Naive B cell (primary cell): ENCODE measurements around the gene NPY4R. TPM values are rescaled to one million over a fixed set of nuclear protein-coding genes. Genes with fewer than 3 reads are reported as not detected.
"Not testable (repeated sequence)": the region's sequence is repeated elsewhere in the genome, so short reads cannot be mapped to it uniquely, and the experiment has no call there.

ENCODE experiments used
- ATAC-seq, 2 donors: fragments of 150-1000 bp; cut with Tn5 transposase; 2 replicates each; pipeline ENCODE4 v1.10.0; 2021; ENCODE audit warnings: low read depth in 2 of 2, mild to moderate bottlenecking in 2 of 2, moderate library complexity in 2 of 2
- DNase-seq: peaks from one replicate; pipeline ENCODE4 v3.0.0; 2022
- H3K27ac Mint-ChIP-seq, 6 donors: one replicate each; pipeline ENCODE4 v1.8.0; 2020 to 2022; ENCODE audit warnings: mild to moderate bottlenecking in 6 of 6, mixed read lengths in 6 of 6, moderate library complexity in 5 of 6, inconsistent platforms in 2 of 6
- H3K27me3 Mint-ChIP-seq, 3 donors: one replicate each; pipeline ENCODE4 v1.8.0; 2021 to 2022; ENCODE audit warnings: mixed read lengths in 3 of 3, mild to moderate bottlenecking in 1 of 3
- H3K36me3 Mint-ChIP-seq, 2 donors: one replicate each; pipeline ENCODE4 v1.8.0; 2020 to 2022; ENCODE audit warnings: mixed read lengths in 2 of 2, inconsistent platforms in 1 of 2, mild to moderate bottlenecking in 1 of 2
- H3K4me1 Mint-ChIP-seq, 3 donors: one replicate each; pipeline ENCODE4 v1.8.0; 2020 to 2022; ENCODE audit warnings: mixed read lengths in 3 of 3, inconsistent platforms in 1 of 3, mild to moderate bottlenecking in 1 of 3, moderate library complexity in 1 of 3
- H3K4me3 Mint-ChIP-seq, 8 donors: one replicate each; pipeline ENCODE4 v1.8.0; 2020 to 2022; ENCODE audit warnings: mild to moderate bottlenecking in 8 of 8, mixed read lengths in 8 of 8, moderate library complexity in 8 of 8, inconsistent platforms in 2 of 8
- H3K9me3 Mint-ChIP-seq, 7 donors: one replicate each; pipeline ENCODE4 v1.8.0; 2020 to 2022; ENCODE audit warnings: mixed read lengths in 7 of 7, mild to moderate bottlenecking in 5 of 7, inconsistent platforms in 2 of 7, moderate library complexity in 1 of 7
- polyA plus RNA-seq, 6 donors: library from polyadenylated mRNA; unstranded; fragments of 300-500 nt; fragmentation: Illumina TruSeq; gene quantifications; one replicate each; pipeline ENCODE4 v1.2.3, GENCODE V29; 2021; ENCODE audit warnings: low read depth in 6 of 6

NPY4R gene, protein sequence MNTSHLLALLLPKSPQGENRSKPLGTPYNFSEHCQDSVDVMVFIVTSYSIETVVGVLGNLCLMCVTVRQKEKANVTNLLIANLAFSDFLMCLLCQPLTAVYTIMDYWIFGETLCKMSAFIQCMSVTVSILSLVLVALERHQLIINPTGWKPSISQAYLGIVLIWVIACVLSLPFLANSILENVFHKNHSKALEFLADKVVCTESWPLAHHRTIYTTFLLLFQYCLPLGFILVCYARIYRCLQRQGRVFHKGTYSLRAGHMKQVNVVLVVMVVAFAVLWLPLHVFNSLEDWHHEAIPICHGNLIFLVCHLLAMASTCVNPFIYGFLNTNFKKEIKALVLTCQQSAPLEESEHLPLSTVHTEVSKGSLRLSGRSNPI
- polyA plus RNA-seq, result not detected

- not testable (repeated sequence) for ATAC-seq, H3K27ac Mint-ChIP-seq, H3K4me1 Mint-ChIP-seq, H3K27me3 Mint-ChIP-seq, H3K9me3 Mint-ChIP-seq, DNase-seq, H3K4me3 Mint-ChIP-seq, H3K36me3 Mint-ChIP-seq
Measured at GRCh38 chr10:46465765-46466164, at the start of gene NPY4R. TSS of gene NPY4R (minus strand) at chr10:46465958. CDS start at chr10:46462635, 3,323 bp downstream.

- H3K36me3 Mint-ChIP-seq, result no peaks in the 10 kb centered on the region
- no peak overlapping the region for H3K4me3 Mint-ChIP-seq
- ATAC-seq, result no peak
- no peaks in the 10 kb centered on the region for H3K9me3 Mint-ChIP-seq
- H3K4me1 Mint-ChIP-seq, result no peaks in the 10 kb centered on the region
- peaks cover 4 to 9% (median 5%) of the 10 kb centered on the region in 3 donors for H3K27me3 Mint-ChIP-seq
- H3K27ac Mint-ChIP-seq, result no peak overlapping the region
- no peak for DNase-seq
Measured at GRCh38 chr10:46515366-46515765, 49.6 kb upstream of the NPY4R start.

- Mint-ChIP-seq H3K36me3 (no peaks in the 10 kb centered on the region), H3K27me3 (peaks cover 4 to 9% (median 5%) of the 10 kb centered on the region in 3 donors), H3K4me1 (no peaks in the 10 kb centered on the region), H3K27ac (no peak overlapping the region), H3K4me3 (no peak overlapping the region), H3K9me3 (no peaks in the 10 kb centered on the region)
- ATAC-seq (no peak), DNase-seq (no peak)
Measured at GRCh38 chr10:46514899-46515298, 49.1 kb upstream of the NPY4R start.

DNA sequence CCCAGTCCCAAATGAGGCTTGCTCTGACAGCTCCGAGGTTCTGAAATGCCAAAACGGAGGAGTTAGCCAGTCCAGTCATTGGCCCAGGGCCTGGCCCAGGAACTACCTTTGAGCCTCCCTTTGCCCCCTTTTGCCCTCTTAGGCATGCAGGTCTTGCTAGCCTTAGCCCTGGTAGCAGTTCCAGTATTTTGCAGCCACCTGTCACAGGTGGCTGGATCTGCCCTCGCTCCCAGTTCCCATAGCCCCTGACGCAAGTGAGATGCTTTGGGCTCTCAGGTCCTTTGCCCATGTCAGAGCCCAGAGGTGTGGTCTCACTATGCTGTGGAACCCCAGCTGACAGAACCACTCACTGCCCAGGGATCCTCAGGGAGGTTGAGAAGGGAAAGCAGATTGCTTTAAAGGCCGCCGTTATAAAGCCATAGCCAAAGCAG lies 48.7 kb upstream of the NPY4R start:
- Mint-ChIP-seq H3K4me1 (no peaks in the 10 kb centered on the region), H3K9me3 (no peaks in the 10 kb centered on the region), H3K27ac (no peak overlapping the region), H3K27me3 (peaks cover 4 to 9% (median 5%) of the 10 kb centered on the region in 3 donors), H3K36me3 (no peaks in the 10 kb centered on the region), H3K4me3 (no peak overlapping the region)
- ATAC-seq, result no peak
- DNase-seq, result no peak

- H3K27me3 Mint-ChIP-seq, ATAC-seq, DNase-seq, H3K9me3 Mint-ChIP-seq, H3K4me1 Mint-ChIP-seq, H3K27ac Mint-ChIP-seq, H3K36me3 Mint-ChIP-seq, H3K4me3 Mint-ChIP-seq: not testable (repeated sequence)
Measured at GRCh38 chr10:46513333-46513732, 47.6 kb upstream of the NPY4R start.

DNA sequence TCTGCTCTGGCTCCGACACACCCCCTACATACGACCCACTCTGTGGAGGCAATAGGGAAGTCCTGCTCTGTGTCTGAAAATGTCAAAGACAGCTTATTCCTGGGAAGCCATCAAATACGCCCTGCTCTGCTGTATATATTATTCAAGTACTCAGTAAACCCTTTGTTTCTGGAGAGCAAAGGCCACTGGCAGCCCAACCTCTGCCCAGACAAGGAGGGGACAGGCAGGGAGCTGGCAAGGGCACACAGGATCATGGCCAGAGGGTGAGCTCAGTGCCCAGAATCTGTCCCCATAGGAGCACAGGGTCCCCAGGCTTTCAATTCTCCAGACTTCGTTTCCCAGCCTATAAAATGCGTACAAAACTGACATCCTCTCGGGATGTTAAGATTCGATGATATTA lies 47.0 kb upstream of the NPY4R start:
- not testable (repeated sequence) for H3K4me3 Mint-ChIP-seq, ATAC-seq, H3K4me1 Mint-ChIP-seq, H3K27me3 Mint-ChIP-seq, H3K36me3 Mint-ChIP-seq, DNase-seq, H3K27ac Mint-ChIP-seq, H3K9me3 Mint-ChIP-seq

DNA sequence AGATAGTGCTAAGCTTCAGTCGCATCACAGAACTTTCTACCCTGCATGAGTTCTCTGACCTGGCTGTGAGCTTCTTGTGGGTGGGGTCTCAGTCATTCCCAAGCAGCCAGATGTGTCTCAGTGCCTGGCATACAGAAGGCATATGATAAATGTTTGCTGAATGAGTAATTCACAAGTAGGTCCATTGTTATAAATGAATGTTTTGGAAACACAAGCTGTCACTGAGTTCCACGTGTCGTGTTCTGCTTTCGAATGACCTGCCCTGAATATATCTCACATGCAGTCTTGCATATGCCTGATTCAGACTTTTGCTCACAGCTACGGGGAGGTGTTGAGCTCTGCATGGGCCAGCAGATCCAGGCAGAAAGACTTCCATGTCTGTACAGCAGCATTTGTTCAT lies 46.2 kb upstream of the NPY4R start:
- H3K9me3 Mint-ChIP-seq, H3K4me3 Mint-ChIP-seq, DNase-seq, H3K36me3 Mint-ChIP-seq, H3K27ac Mint-ChIP-seq, H3K4me1 Mint-ChIP-seq, H3K27me3 Mint-ChIP-seq, ATAC-seq: not testable (repeated sequence)

GRCh38 chr10:46499990-46500389 lies 34.2 kb upstream of the NPY4R start:
- H3K27ac Mint-ChIP-seq, result not testable (repeated sequence)

GRCh38 chr10:46498985-46499703 lies 33.4 kb upstream of the NPY4R start:
- not testable (repeated sequence) for H3K4me3 Mint-ChIP-seq, H3K36me3 Mint-ChIP-seq, H3K9me3 Mint-ChIP-seq, H3K27ac Mint-ChIP-seq, DNase-seq, H3K4me1 Mint-ChIP-seq, ATAC-seq, H3K27me3 Mint-ChIP-seq

More at GRCh38 chr10:46499990-46500389, 34.2 kb upstream of the NPY4R start:
- H3K4me3 Mint-ChIP-seq, H3K36me3 Mint-ChIP-seq, DNase-seq, ATAC-seq, H3K9me3 Mint-ChIP-seq, H3K4me1 Mint-ChIP-seq, H3K27me3 Mint-ChIP-seq: not testable (repeated sequence)

- not testable (repeated sequence) for DNase-seq, H3K9me3 Mint-ChIP-seq, H3K4me1 Mint-ChIP-seq, ATAC-seq, H3K27me3 Mint-ChIP-seq, H3K36me3 Mint-ChIP-seq, H3K27ac Mint-ChIP-seq, H3K4me3 Mint-ChIP-seq
Measured at GRCh38 chr10:46497878-46498277, 32.1 kb upstream of the NPY4R start.

GRCh38 chr10:46497401-46497800 lies 31.6 kb upstream of the NPY4R start:
- ATAC-seq, H3K27ac Mint-ChIP-seq, H3K27me3 Mint-ChIP-seq, DNase-seq, H3K9me3 Mint-ChIP-seq, H3K36me3 Mint-ChIP-seq, H3K4me3 Mint-ChIP-seq, H3K4me1 Mint-ChIP-seq: not testable (repeated sequence)

GRCh38 chr10:46491364-46492114 lies 25.8 kb upstream of the NPY4R start:
- DNase-seq, H3K27ac Mint-ChIP-seq, H3K4me3 Mint-ChIP-seq, ATAC-seq, H3K9me3 Mint-ChIP-seq, H3K27me3 Mint-ChIP-seq, H3K36me3 Mint-ChIP-seq, H3K4me1 Mint-ChIP-seq: not testable (repeated sequence)

- not testable (repeated sequence) for ATAC-seq, H3K4me3 Mint-ChIP-seq, H3K27me3 Mint-ChIP-seq, H3K4me1 Mint-ChIP-seq, H3K9me3 Mint-ChIP-seq, H3K36me3 Mint-ChIP-seq, H3K27ac Mint-ChIP-seq, DNase-seq
Measured at GRCh38 chr10:46490285-46490684, 24.5 kb upstream of the NPY4R start.

- H3K27me3 Mint-ChIP-seq, H3K4me3 Mint-ChIP-seq, H3K27ac Mint-ChIP-seq, ATAC-seq, H3K9me3 Mint-ChIP-seq, H3K36me3 Mint-ChIP-seq, H3K4me1 Mint-ChIP-seq, DNase-seq: not testable (repeated sequence)
Measured at GRCh38 chr10:46486459-46486858, 20.7 kb upstream of the NPY4R start.
